ENCODE results near the gene FHOD3.
A peak's percentile ranks its signal among the peaks of the same experiment; 100 is the strongest.
"Not testable (repeated sequence)": the region's sequence is repeated elsewhere in the genome, so short reads cannot be mapped to it uniquely, and the experiment has no call there.

The FHOD3 gene

DNA sequence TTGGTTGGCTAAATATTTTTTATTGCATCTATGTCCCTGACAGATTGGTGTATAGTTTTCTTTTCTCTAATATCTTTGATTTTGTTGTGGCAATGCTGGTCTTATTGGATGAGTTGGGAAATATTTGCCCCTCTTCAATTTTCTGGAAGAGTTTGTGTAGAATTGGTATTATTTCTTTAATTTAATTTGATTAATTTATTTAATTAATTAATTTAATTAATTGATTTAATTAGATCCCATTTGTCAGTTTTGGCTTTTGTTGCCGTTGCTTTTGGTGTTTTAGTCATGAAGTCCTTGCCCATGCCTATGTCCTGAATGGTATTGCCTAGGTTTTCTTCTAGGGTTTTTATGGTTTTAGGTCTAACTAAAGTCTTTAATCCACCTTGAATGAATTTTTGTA, 253.8 kb downstream of the FHOD3 start:
- not testable (repeated sequence) for DNase-seq (ENCODE audit: low spot score)

DNA sequence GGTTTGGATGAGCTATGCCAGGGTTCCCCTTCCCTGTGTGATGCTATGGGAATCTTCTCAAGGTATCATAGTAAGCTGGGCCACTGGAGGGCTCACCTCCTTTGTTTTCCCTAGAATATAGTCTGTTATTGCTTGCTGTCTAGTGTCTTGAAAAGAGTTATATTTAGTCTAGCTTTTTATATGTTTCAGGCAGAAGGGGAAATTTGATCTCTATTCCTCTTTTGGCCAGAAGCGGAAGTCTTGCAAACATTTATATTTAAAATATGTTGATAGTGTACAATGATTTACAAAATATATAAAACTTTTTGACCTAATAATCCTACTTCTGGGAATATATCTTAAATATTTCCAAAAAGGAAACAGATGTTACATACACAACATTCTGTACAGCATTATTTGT, 260.7 kb downstream of the FHOD3 start:
- DNase-seq (ENCODE audit: low spot score): no peak

DNA sequence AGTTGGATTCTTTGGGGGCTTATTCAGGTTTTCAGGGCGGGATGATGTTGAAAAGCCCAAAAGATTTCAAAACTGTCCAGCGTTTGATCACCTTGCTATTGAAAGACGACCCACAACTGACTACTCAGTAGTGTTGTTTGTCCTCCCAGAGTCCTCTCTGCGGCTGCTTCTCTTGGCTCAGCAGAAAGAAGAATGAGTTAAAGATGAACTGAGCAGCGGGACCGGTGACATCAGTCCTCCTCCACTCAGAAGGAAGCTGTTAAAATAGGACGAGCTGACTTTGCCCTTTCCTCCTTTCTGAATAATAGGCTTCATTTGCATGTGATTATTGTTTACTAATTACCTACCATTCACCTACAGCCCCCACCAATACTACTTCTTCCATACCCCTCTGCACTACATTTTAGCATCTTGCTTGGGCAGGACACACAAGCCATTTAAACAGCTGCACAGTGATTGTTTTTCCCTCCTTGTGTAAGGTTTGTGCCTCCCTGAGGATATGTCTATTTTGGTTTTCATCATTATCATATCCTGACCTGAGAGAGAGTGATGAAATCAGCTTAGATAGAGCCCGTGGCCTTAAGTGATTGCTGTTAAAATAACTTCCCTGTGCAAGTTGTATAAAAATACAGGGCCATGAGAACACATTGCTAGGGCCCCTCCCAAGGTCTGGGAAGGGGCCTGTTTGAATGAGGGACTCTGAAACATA, 261.8 kb downstream of the FHOD3 start:
- DNase-seq (ENCODE audit: low spot score): no peak

DNA sequence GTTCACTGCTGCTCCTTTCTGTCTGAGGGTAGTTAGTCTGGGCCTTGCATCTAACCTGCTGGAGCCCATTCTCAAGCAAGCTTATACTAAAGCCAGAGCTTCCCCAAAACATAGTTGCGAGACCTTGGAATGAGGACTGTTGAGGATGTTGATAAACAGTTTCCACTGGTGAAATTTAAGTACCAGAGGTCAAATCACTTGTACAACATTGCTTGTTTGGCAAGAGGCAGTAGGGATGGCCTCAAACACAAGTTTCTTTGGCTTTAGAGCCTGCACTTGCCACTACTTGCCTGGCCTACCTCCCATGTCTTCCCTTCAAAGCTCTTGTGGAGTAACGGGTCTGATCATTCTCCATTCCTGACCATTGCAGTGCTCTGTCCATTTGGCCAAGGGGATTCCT, 262.7 kb downstream of the FHOD3 start:
- no peak for DNase-seq (ENCODE audit: low spot score)

DNA sequence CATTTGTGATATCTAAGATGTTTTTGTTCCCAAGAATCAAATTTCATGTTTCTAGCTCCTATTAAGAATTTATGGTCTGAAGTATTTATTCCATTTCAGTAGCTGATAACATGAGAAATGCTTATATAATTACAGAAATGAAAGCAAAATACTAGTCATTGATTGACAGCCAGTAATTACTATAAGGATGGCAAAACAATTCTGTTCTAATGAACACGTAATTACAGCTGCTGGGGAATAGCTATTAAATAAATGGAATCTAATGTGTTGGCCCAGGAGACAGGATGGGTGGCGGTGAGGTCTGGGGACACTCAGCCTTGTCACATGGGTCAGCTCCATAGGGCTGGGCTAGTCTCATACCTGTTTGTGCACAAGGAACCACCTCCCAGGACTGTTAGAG, 263.5 kb downstream of the FHOD3 start:
- DNase-seq (ENCODE audit: low spot score): no peak

DNA sequence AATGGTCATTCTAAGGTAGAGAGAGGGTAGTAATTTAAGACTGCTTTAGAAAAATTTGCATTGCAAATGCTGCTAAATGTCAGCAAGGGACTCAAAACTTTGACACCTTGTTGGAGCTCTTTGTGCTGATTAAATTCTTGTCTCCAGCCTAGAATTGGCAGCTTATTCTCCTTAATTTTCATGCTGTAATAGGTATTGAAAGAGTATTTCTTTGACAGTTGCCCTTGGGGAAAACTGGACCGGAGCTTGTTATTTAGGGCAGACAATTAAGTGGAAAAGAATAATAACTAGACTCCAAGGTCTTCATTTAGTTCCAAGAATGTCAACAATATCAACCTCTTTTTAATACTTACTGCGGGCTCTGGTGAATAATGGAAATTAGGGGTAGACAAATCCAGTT, 267.3 kb downstream of the FHOD3 start:
- DNase-seq (ENCODE audit: low spot score): no peak

DNA sequence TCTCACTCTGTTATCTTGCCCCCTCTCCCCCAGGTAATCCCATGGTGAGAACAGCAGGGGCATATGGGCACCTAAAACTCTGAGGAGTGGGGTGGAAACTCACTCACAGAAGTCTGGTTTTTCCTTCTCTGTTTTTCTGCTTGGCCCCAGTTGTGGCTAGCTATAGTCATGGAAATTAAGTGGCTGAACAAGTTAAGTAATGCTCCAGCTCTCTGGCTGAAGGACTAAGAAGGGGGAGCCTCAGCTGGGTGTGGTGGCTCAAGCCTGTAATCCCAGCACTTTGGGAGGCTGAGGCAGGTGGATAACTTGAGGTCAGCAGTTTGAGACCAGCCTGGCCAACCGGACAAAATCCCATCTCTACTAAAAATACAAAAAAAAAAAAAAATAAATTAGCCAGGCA, 270.3 kb downstream of the FHOD3 start:
- no peak for DNase-seq (ENCODE audit: low spot score)

DNA sequence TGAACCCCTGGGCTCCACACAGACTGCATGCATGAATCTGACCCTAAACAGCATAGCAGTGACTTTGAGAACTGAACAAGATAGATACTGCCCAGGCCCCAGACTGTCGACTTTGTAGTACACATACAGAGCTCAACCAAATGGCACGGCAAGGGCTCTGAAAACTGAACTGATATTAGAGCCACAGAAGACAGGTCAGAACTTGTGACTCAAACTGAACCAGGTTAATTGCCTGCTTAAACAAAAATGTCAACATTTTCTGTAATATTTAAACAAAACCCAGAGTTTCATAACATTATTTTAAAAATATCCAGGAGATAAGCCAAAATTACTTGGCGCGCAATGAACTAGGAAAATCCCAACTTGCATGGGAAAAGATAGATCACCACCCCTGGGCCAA, 271.0 kb downstream of the FHOD3 start:
- DNase-seq (ENCODE audit: low spot score): no peak

DNA sequence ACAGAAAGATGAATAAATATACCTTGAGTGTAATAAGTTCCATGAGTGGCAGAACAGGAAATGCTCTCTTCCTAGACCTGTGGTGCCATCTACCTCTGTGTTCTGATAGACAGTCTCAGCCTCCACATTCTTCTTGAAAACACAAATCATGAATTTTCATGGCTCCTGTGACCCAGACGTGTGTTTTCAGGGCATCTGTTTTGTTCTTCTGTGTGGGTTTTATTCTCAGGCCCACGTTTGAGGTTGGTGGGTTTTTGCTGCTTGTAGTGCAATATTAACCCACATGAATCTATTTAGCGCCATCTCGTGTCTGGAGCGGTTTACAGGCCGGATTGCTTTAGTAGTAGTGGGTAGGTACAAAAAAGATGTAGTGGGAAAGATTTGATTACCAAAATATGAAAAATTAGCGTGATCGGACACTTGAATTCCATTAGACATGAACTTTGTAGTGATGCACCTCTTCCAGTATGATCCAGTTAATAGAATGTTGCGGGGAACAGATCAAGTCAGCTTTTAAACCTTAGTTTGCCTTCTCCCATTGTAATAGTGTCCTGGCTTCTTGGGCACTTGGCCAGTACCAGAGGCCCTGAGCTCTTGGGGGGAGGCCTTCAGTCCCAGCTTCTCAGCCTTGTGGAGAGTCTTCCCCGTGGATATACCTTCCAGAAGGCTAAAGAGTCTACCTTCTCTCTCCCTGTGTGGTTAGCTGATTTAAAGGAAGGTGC, 274.8 kb downstream of the FHOD3 start:
- peak; percentile 72 for DNase-seq (ENCODE audit: low spot score)

DNA sequence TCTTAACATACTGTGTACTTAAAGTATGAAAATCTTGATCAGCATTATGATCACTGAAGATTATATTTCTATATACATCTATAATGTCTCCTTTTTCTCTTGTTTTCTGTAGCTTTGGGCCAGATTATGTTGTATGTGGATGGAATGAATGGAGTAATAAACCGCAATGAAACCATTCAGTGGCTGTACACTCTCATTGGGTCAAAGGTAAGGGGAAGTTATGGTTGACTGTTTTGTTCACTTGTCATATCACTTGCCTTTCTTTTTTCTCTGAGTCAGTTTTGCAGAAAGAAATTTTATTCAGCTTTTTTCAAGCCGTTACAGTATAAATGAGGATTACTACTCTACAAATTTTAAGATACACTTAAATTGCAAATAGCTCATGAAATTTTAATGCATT, 278.8 kb downstream of the FHOD3 start:
- no peak for DNase-seq (ENCODE audit: low spot score)

DNA sequence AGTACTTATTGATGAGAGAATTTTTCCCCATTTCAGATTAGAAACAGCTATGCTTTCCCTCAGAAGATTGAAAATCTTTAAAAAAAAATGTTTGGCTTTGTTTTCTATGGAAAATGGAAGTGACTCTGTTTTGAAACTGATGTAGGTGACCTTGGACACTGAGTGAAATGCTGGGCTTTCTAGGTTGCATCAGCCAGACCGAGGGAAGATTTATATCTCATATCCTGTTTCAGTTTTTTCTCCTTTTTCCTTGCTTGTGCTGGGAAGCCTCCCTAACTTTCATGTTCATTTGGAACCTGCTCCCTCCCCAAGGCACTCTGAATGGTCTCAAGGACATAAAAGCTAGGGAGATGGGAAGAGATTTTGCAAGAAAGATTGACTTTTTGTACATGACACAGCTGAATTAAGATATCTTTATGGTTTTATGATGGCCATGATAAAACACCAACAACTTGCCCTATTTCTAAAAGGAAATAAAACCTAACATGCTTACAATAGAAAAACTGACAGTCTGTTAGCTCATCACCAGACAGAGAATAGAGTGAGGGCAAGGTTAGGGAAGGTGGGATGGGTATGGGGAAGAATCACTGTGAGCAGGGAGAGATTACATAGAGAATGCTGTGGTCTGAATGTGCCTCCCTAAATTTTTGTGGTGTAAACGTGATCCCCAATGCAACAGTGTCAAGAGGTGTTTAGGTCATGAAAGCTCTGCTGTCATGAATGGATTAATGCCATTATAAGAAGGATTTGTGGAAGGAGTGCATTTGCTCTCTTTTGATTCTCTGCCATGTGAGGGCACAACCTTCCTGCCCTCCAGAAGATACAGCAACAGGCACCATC, 281.6 kb downstream of the FHOD3 start:
- DNase-seq (ENCODE audit: low spot score): peak; percentile 39

DNA sequence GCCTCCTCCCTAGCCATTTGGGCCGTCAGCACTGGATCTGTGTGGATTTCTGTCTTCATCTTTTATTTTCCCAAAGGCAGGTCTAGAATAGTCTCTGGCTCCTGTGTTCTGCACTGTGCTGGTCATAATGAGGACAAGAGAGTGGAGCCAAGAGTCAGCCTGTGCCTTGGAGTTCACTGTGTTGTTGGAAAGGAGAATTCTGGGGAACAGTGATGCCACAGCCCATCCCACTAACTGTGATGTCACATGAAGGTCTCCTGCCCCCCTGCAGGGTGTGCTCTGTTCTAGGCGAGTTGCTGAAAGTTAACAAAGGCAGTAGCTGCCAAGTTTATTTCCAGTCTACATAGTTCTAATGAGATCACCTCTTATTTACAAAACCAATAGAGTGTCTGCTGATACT, 282.8 kb downstream of the FHOD3 start:
- peak; percentile 69 for DNase-seq (ENCODE audit: low spot score)

DNA sequence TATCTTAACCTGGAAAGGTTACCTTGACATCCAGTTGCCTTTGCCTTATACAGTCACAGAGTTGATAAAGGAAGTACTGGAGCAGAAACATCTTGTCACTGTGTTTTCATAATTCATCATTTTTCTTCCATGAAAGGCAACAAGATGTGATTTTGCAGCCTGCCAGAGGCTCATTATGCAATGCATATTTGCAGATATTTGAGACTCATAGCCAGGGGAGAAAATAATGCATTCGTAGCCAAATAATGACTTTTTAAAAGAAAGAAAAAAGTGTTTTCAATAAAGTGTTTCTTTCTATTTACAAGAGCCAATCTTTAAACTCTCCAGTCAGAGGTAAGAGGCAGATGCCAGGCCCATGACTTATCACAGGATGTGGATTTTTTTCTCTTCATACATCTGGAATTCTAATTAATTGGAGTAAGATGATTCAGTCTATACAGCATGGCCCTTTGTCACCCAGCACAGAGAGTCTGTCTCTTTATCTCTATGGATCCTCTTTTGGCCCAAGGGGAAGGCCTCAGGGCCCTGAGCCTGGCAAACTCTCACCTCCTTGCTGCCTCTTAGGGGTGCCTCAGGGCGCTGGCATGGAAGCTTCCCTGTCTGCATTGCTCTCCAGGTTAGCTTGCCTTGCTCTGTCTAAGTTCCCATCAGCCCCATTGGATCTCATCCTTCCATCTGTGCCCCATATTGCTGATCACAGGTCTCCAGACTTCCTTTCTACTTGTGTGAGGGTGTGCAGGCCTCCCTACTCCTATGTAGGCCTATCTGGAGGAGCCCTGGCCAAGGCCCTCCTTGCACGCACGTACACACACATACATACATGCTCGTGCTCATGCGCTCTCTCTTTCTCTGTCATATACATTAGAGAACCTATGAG, 283.6 kb downstream of the FHOD3 start:
- DNase-seq (ENCODE audit: low spot score): peak; percentile 76

DNA sequence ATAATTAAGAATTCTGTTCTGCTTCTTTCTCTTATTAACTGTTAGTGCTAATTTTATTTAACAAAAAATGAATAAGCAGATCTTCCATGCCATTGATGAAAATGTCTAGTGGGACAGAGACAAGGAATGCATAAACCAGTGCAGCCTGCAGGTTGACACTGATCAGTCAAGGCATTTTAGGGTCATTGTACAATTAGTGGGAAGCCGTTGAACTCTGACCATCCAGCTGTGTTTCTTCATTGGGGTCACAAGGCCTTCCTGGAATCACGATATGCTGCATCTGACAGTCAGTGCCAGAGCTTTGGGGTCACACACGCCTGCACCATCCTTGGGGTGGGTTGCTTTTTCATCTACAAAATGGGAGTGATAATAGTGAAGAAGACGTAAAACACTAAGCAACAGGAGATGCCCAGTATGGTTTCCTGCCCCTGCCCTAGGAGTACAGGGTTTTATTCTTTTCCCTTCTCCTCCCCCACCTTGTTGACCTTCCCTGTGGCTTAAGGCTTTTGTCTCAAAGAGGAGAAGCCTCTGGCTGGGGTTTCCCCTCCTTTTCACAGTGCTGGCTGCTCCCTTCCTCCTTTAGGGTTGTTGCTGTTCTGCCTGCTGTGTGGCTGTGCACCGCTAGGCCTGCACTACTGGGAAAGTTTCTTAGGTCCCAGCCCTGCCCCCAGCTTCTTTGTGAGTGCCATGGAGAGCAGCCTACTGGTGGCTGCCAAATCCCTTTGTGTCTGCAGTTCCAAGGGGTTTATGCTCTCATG, 285.7 kb downstream of the FHOD3 start:
- no peak for DNase-seq (ENCODE audit: low spot score)

DNA sequence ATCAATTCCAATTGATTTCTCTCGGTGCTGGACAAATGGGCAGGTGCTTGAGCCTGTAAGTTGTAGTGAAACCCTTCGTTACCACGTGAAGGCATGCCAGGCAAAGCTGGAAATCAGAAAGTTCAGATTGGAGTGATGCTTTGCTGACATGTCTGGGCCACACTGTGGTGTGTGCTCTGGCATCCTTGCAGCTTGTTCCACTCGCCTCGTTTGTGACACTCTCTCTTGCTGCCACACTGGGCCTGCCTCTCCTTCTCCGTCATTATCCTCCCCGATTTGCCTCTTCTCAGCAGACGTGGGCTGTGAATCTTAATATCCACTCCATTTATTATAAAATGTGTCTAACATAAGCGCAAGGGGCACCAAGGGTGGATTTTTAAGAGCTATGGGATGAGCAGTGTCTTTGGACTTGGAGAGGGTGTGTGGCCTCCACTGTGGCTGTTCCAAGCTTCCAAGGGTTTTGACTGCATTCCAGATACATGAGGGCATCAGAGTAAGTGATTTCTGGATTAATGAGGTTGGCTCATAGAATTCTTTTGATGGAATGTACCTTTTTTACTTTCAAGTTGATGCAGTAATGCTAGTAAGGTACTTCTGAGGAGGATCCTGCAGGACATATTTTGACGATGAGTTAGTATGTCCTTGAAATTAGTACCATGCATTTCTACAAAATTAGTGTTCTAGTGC, 292.5 kb downstream of the FHOD3 start:
- peak; percentile 75 for DNase-seq (ENCODE audit: low spot score)

DNA sequence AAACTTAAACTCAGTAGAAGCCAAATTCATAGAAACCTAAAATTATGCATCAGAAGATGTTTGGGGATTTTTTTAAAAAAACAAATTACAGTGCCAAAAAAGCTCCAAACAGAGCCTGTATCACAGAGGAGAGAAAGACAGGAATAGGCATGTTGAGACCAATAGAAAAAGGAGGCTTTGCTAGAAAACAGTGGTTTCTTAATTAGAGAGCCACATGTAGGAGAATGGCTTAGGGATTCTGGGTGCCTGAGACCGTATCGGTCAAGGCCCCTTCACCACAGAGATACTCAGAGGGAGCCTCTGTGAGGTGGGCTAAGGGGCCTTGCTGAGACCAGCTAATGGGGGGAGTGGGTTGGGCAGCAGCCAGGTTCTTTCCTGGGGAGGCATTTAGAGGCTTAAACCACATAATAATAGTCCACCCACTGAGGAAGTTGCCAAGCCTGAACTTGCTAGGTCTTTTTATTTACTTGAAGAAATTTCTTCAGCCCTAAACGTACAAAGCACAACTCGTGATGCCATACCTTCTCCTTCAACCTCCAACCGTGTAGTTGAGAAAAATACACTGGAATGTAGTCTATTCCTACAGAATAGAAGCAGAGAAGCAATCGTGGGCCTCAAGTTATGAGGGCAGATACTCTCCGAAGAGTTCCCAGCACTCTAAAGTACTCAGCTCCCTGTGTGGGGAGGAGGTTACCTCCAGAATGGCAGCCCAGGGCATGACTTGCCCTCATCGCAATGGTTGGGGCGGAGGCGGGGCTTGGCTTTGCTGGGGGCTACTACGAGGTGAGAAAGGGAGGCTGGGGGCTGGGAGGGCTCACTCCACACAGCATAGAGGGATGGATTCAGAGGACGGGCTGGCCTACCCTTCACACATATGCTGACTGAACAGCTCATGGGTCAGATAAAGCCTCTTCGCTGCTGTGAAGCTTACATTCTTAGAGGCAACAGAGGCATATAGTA, 293.4 kb downstream of the FHOD3 start:
- DNase-seq (ENCODE audit: low spot score): no peak

DNA sequence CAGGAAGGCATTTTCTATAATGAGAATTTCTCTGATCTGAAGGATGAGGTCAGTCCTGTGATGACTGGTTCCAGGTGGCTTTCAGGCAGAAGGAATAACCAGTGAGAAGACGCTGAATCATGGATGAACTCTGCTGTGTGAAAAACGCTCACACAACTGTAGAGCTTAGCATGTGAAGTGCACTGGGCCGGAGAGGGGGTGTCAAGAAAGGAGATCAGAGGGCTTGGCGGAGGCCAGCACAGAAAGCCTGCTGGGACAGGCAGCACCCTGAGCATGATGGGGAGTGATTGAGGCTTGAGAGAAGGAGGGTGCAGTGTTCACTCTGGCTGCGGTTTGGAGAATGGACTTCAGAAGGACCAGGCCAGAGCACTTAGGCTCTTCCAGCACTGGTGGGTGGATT, 294.8 kb downstream of the FHOD3 start:
- no peak for DNase-seq (ENCODE audit: low spot score)

DNA sequence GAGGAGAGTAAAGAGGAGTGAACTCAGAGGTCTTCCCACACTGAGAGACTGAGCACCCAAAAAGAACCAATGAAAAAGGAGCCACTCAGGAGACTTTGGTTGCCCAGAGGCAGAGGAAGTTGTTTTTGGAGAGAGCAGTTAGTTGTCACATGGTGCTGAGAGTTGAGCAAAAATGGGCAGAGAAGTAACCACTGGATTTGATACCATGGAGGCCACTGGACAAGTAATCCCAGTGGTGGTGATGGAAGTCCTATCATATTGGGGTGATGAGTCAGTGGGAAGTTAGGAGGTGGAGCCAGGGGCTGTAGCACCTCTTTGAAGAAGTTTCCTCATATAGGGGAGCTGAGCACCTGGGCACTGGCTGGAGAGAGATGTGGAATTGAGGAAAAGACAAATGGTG, 295.5 kb downstream of the FHOD3 start:
- peak; percentile 23 for DNase-seq (ENCODE audit: low spot score)

DNA sequence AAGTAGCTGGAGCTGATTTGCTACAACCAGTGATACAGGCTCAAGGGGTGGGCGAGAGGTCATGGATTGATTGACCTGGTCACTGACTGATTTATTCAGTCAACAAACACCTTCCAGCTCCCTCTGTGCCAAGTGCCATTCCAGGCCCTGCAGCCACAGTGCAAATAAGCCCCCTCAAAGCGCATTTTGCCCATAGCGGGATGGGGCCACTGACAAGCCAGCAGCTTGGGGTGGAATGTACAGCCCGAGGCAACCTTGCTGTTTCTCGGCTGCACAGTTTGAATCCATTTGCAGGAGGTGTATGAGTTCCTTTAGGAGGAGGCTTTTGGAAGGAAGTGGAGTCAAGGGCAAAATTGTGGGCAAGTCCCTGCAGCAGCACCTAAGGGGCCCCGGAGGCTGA, 296.1 kb downstream of the FHOD3 start:
- no peak for DNase-seq (ENCODE audit: low spot score)
